Measurements from ENCODE around the gene GBP1. TPM values are rescaled to one million over a fixed set of nuclear protein-coding genes. Genes with fewer than 3 reads are reported as not detected.
"Not testable (repeated sequence)": the region's sequence is repeated elsewhere in the genome, so short reads cannot be mapped to it uniquely, and the experiment has no call there.

GBP1 gene
- total RNA-seq, 2 experiments from 2014 or later: 67.6 to 79.9 TPM

DNA sequence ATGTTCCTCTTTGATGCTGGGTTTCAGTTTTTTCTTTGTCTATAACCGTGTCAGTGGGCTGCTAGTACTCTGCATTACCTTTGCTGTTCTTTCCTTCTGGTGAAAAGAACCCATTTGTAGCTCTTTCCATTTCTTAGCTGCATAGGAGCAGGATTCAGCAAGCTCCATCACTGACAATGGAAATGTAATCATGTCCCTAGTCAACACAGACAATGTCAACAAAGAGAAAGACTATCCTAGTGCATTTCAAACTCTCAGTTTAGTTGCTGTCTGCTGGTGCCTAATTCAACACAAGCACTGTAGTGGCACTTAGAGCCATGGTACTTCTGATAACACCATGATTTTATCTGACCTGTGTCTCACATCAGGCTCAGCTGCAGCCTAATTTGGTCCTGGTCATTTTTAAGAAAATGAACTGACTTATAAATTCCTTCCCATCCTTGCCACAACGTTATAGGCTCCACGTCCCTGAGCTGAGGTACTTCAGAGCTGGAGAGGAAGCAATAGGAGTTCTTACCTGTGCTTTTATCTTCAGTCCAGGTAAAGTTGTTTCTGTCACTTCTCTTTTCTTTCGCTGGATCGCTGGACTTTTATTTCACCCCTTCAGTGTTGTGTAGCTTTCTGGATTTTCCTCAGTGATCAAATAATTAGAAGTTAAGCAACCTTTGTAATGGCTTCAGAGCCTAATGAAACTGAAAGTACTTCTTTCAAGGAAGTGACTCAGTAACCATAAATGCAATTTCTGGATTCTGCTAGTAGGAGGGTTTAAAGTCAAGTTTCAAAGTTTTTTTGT is 42.6 kb downstream of the GBP1 start, which contains the start of gene GBP3:
Gene GBP3, minus strand, starts transcription at position 700 of the 793 bp plus-strand sequence. CDS start 2,145 bp downstream, outside the sequence.
- peak within 1 kb of the TSS; percentile 79 for H3K4me3 Mint-ChIP-seq
- ATAC-seq: peak; percentile 82
- H3K4me1 Mint-ChIP-seq: peaks cover 54% of the 10 kb centered on the region
- peaks cover 10% of the 10 kb centered on the region for H3K9me3 Mint-ChIP-seq (ENCODE audit: low read depth)
- peak within 1 kb of the TSS; percentile 93 for H3K27ac Mint-ChIP-seq
- ChIA-PET POLR2A (interaction anchor here (0.6 to 1.2 kb wide), 7 partner anchors 19 to 489 kb away, joined by 3 to 8 read pairs (median 5); partner anchors contain the start of gene GBP5), CTCF (interaction anchor here (0.6 to 2.8 kb wide), 13 partner anchors 10 to 759 kb away, joined by 3 to 15 read pairs (median 4); partner anchors contain the start of gene GBP1)
- intact Hi-C loops (cut with DNase I, micrococcal nuclease): loop anchor here (1.0 to 2.0 kb wide), 4 partner anchors 19 to 43 kb away; partner anchors contain the start of gene GBP1 (in 2 of the 2)
- H3K27me3 Mint-ChIP-seq: no peaks in the 10 kb centered on the region
- no peak for DNase-seq
- peaks cover 31% of the 10 kb centered on the region for H3K36me3 Mint-ChIP-seq (ENCODE audit: low read depth)

DNA sequence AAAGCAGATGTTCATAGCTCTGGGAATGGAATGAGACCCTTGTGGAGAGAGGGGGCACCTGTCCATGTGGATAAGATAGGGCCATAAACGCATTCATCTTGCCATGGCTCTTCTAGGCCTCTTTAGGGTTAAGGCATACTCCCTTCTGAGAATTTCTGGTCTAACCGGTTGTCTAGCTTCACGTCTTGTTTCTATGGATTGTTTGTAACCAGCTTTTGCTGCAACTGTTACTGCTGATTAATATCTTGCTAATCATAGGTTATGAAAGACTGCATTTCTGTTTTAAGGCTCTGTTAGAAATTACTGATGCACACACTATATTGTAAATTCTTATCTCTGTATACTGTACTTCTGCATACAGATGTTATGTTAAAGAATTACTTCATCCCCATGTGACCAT is 46.7 kb downstream of the GBP1 start:
- POLR2A ChIA-PET; H3K9me3 Mint-ChIP-seq (ENCODE audit: low read depth); DNase-seq; ATAC-seq; CTCF ChIA-PET; intact Hi-C loops (cut with DNase I, micrococcal nuclease); H3K4me3 Mint-ChIP-seq; H3K27me3 Mint-ChIP-seq; H3K27ac Mint-ChIP-seq: not testable (repeated sequence)
- peaks cover 50% of the 10 kb centered on the region for H3K36me3 Mint-ChIP-seq (ENCODE audit: low read depth)
- peaks cover 52% of the 10 kb centered on the region for H3K4me1 Mint-ChIP-seq

DNA sequence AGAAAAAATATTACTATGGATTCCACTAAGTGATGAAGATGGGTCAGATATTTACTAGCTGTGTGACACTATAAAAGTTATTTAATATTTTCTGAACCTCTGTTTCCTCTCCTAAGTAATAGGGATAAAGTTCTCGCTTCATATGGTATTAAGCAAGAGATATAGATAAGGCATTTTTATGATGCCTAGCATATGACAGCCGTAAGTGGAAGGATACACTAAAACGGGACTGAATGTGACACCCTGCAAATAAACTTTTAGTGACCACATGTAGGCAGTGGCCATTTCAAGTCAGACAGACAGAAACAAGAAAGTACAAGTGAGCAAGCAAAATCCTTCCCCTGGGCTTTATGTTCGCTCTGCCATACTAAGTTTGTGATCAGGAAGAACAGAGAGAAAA is 56.5 kb downstream of the GBP1 start:
- ATAC-seq (no peak), DNase-seq (no peak)
- ChIA-PET CTCF (no interaction called here), POLR2A (no interaction called here)
- peaks cover 60% of the 10 kb centered on the region for H3K36me3 Mint-ChIP-seq (ENCODE audit: low read depth)
- no peaks in the 10 kb centered on the region for H3K27me3 Mint-ChIP-seq
- peaks cover 7% of the 10 kb centered on the region for H3K4me1 Mint-ChIP-seq
- no peak overlapping the region for H3K27ac Mint-ChIP-seq
- H3K9me3 Mint-ChIP-seq (ENCODE audit: low read depth): no peaks in the 10 kb centered on the region
- no peak overlapping the region for H3K4me3 Mint-ChIP-seq
- intact Hi-C loops (cut with DNase I, micrococcal nuclease): no loop called here

DNA sequence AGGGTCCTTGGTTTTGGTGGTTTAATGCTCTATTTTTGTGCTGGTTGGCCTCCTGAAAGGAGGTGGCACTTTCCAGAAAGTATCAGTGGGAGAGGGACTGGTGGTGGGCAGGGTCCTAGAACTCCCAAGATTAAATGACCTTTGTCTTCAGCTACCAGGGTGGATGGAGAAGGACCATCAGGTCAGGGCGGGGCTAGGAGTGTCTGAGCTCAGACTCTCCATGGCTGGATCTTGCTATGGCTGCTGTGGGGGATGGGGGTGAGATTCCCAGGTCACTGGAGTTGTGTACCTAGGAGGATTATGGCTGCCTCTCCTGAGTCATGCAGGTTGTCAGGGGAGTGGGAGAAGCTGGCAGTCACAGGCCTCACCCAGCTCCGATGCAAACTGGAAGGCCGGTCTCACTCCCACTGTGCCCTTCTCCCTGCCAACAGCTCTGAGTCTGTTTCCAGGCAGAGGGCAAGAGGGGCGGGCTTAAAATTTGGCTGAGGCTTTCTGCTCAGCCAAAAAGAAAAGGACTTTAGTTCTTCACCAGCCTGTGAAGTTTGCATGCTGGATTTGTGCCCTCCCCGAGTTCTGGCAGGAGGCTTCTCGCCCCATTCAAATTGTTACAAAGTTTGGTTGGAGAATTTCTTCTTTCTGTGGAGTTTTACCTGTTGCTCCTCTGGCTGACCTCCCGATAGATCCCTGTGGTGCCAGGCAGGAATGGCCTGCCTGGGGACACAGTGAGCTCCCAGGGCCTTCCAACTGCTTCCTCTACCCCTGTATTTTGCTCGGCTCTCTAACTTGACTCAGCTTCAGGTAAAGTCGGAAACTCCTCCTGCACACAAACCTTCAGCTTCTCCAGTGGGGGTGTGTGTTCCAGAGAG is 59.5 kb downstream of the GBP1 start:
- Mint-ChIP-seq H3K9me3 (ENCODE audit: low read depth) (no peaks in the 10 kb centered on the region), H3K27me3 (peaks cover 2% of the 10 kb centered on the region), H3K4me1 (peaks cover 33% of the 10 kb centered on the region), H3K36me3 (ENCODE audit: low read depth) (peaks cover 43% of the 10 kb centered on the region), H3K4me3 (no peak overlapping the region), H3K27ac (no peak overlapping the region)
- ATAC-seq (no peak), DNase-seq (no peak)
- intact Hi-C loops (cut with DNase I, micrococcal nuclease): no loop called here
- CTCF ChIA-PET: interaction anchor here (0.8 to 1.4 kb wide), 2 partner anchors 8 to 16 kb away, joined by 3 read pairs; no protein-coding TSS in a partner anchor
- POLR2A ChIA-PET: interaction anchor here (0.6 kb wide), 1 partner anchor 14 kb away, joined by 3 read pairs; no protein-coding TSS in a partner anchor

Other genes with a start within 250 kb of the GBP1 start
- gene GTF2B, start 173.6 kb downstream of the GBP1 start, total RNA-seq: 10 to 100 TPM; 34.3 to 38.1 TPM
- 10 to 100 TPM; 52.7 to 53.7 TPM for gene KYAT3, start 72.6 kb downstream of the GBP1 start, total RNA-seq
- 10 to 100 TPM; 25.7 to 26.2 TPM for gene RBMXL1, start 72.6 kb downstream of the GBP1 start, total RNA-seq
- gene GBP3, start 42.3 kb downstream of the GBP1 start, total RNA-seq: 1 to 10 TPM; 4.8 to 5.8 TPM
- 100 to 1,000 TPM; 253 to 294 TPM for gene GBP2, start 60.9 kb upstream of the GBP1 start, total RNA-seq
- not detected for gene GBP7, start 110.8 kb upstream of the GBP1 start, total RNA-seq
- gene GBP4, start 133.7 kb upstream of the GBP1 start, total RNA-seq: 10 to 100 TPM; 30.8 to 34.4 TPM
- gene GBP5, start 207.7 kb upstream of the GBP1 start, total RNA-seq: 100 to 1,000 TPM; 122 to 137 TPM

Data from activated CD4-positive, alpha-beta T cell treated with anti-CD3 and anti-CD28 coated beads for 36 hours (primary cell).